IPS-11a (cell line): Measurements from ENCODE around the gene ENTPD5.
"Not testable (repeated sequence)": the region's sequence is repeated elsewhere in the genome, so short reads cannot be mapped to it uniquely, and the experiment has no call there.

Experiments used
- H3K4me3 ChIP-seq: one replicate; pipeline ENCODE4 v1.5.1; 2013; ENCODE audit warnings: low read depth, low read length, control low read depth

The ENTPD5 gene

DNA sequence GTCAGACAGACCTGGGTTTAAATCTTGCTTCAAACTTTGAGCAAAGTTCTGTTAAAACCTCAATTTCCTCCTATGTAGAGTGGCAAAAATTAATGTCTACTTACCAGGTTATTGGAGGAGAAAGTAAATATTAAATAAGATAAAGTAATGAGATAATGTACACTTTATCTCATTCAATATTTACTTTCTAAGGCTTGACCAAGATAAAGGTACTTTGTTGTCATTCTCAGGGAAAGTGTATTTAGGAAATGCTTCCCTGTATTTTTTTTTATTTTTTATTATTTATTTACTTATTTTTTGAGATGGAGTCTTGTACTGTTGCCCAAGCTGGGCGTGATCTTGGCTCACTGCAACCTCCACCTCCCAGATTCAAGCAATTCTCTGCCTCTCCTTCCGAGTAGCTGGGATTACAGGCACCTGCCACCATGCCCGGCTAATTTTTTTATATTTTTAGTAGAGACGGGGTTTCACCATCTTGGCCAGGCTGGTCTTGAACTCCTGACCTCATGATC, 73.9 kb downstream of the ENTPD5 start:
- H3K4me3 ChIP-seq, result no peak overlapping the region

DNA sequence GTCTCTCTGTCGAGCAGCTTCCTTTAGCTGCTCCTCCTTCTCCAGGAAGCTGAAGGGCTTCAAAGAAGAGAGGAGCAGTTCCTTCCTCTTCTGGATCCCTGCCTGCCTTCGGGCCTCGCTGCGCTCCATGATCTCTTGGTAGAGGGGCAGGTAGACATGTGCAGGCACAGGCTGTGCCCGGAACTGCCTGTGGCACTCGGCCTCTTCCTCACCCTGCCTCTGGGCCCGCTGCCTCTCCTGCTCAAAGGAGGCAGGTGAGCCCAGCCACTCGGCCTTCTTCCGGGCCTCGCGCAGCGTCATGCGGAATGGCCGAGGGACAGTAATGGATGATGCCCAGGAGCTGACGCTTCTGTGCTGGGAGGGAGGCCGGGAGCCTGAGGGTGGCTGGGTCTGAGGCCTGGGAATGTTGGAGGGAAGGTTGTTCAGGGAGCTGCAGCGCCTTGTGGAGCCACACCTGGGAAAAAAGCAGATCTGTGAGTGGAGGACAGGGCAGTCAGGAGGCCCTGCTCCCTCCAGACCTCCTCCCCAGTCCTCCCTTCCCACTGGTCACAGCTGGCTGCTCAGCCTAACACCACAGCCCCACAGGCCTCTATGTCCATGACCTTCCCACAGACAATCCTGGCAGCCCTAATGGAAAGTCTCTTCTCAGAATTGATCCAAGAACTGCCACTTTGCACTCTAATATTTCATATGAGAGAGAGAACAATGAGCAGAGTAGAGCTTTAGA, 74.5 kb downstream of the ENTPD5 start:
- H3K4me3 ChIP-seq, result no peak overlapping the region

DNA sequence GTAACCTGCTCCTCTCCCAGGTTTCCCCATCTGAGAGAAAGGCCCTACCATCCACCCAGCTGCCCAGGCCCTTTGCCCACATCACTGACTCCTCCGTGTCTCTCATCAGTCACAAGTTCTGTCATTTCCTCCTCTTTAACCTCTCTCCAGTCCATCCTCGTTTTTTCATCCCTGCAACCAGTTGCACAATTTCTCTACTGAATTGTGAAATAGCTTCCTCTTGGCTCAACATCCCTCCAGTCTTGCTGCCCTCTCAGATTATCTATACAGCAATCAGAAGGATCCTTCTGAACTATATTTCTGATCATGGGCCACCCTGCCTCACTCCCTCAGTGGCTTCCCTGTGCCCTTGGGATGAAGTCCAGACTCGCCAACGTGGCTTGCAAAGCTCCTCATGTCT, 76.0 kb downstream of the ENTPD5 start:
- no peak overlapping the region for H3K4me3 ChIP-seq

- H3K4me3 ChIP-seq, result no peak overlapping the region
These were observed 76.9 kb downstream of the ENTPD5 start for GRCh38 chr14:73942180-73942579.

GRCh38 chr14:73937012-73937411, 82.1 kb downstream of the ENTPD5 start:
- no peak overlapping the region for H3K4me3 ChIP-seq

- no peak overlapping the region for H3K4me3 ChIP-seq
These were observed 82.5 kb downstream of the ENTPD5 start for GRCh38 chr14:73936548-73936947.

DNA sequence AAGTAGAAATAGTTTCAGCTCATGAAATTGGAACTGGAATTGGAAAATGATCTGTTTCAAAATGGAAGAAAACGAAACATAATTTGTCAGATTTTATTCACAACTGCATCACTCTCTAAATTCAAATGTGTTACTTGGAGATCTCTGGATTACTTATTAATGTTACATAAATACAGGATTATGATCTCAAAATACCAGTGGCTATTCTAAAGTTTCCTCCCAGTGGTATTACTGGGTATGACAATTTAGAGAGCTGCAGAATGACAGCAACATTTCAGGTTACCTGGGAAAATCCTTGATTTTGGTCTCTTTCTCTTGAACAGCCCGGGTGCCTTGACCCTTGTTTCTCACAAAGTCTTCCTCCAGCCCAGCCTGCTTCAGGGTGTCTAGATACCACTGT, 83.4 kb downstream of the ENTPD5 start:
- no peak overlapping the region for H3K4me3 ChIP-seq

- H3K4me3 ChIP-seq, result no peak overlapping the region
These were observed 94.8 kb downstream of the ENTPD5 start for GRCh38 chr14:73924337-73924736.

DNA sequence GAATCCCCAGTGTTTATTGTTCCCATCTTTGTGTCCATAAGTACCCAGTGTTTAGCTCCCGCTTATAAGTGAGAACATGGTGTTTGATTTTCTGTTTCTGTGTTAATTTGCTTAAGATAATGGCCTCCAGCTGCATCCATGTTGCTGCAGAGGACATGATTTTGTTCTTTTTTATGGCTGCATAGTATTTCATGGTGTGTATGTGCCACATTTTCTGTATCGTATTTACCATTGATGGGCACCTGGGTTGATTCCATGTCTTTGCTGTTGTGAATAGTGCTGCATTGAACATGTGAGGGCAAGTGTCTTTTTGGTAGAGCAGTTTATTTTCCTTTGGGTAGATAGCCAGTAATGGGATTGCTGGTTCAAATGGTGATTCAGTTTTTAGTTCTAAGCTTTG, 99.6 kb downstream of the ENTPD5 start:
- H3K4me3 ChIP-seq, result not testable (repeated sequence)

DNA sequence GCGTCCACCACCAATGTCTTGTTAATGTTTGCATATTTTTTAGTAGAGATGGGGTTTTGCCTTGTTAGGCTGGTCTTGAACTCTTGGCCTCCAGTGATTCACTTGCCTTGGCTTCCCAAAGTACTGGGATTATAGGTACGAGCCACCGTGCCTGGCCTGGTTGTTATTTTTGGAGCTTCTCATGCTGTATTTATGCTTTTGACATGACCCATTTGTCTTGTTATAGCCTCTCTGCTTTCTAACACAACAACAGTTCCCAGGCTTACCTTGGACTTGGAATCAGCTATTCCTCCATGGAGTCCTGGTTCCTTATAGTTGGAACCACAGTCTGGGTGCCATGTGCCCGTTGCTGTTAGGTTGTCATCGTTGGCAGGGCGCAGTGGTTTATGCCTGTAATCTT, 102.8 kb downstream of the ENTPD5 start:
- no peak overlapping the region for H3K4me3 ChIP-seq

GRCh38 chr14:73913256-73913655, 105.8 kb downstream of the ENTPD5 start:
- no peak overlapping the region for H3K4me3 ChIP-seq

GRCh38 chr14:73909681-73910080, 109.4 kb downstream of the ENTPD5 start:
- H3K4me3 ChIP-seq, result no peak overlapping the region
